DMS153 (cell line): Measurements from ENCODE around the gene MTG2.

Experiments used
- DNase-seq: peaks from one replicate; lab custom pipeline; 2025; lab: John Stamatoyannopoulos, UW

The MTG2 gene

GRCh38 chr20:62162765-62163484, 19.9 kb upstream of the MTG2 start:
- no peak for DNase-seq

- DNase-seq: no peak
Observed at GRCh38 chr20:62163485-62163865, 19.4 kb upstream of the MTG2 start.

GRCh38 chr20:62163986-62164762, 18.7 kb upstream of the MTG2 start:
- no peak for DNase-seq

DNA sequence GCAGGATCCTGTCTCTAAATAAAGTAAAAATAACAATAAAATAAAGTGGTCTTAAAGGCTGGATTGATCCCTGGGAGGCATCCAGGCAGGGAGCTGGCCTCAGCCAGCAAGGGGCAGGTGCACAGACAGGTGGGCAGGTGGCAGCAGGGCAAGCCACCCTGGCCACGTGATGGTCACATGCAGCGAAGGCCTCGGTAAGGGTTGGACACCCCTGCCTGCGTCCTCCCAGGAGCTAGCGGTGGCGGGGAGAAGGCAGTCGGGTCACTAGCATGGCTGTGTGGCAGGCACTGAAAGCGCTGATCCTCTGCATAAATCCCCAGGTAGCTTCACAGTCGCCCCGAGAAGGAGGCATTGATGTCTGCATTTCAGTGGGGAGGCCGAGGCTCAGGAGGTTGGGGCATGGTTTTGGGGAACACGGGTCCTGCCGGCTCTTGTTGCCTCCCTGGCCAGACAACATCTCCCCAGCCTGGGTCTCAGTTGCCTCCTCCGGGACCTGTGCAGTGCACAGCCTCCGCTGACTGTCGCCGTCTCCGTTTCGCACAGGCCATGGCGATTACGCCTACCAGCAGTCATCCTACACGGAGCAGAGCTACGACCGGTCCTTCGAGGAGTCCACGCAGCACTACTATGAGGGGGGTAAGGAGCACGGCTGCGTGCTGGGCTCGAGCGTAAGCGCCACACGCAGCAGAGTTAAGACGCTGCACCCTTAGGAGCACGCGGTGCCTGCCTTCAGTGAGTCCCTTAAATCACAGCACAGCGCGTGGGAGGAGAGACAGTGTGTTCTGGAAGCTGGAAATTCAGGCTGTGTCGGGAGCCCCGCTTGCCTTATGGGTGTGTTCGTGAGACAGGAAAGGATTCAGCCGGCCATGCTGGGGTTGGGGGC, 17.7 kb upstream of the MTG2 start:
- DNase-seq: no peak

- DNase-seq: no peak
Observed at GRCh38 chr20:62165762-62166399, 16.9 kb upstream of the MTG2 start.

- no peak for DNase-seq
Observed at GRCh38 chr20:62167474-62167873, 15.4 kb upstream of the MTG2 start.

DNA sequence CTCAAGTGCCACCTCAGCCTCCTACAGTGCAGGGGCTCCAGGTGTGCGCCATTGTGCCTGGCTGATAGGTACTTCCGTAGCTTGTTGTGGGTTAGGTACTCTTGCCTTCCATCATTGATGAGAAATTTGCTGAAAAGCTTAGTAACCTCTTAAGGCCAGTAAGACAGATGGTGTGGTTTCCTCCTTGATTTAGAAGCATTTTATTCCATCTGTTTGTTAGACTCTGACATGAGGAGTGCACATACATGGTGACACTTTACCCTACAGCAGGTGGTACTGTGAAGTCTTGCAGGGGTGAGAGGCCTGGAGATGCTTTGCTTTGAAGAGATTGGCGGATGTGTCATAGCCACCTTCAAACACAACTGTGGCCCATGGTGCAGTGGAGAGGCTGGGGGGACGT, 14.8 kb upstream of the MTG2 start:
- DNase-seq: no peak

DNA sequence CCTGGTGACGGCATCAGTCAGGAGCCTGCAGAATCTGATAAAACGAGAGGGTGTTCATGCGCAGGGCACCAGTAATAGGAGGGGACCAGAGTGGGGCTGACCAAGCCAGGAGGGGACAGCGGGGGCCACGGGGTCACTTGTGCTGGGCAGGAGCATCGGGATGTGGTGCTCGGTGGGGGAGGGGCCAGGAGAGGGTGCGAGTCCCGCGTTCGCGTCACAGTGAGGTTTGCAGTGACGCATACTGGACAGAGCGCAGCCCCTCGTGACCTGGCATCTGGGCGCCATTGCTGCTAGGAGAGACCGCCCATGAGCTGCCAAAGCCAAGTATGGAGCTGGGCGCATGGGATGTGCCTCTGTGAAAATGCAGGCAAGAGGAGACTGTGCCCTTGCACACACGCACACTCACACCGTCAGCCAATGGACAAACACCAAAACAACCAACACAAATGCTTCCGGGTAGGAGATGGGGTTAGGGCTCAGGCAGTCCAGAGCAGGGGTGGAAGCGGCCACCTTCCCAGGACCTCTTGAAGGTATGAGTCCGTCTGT, 13.9 kb upstream of the MTG2 start:
- DNase-seq: no peak

DNA sequence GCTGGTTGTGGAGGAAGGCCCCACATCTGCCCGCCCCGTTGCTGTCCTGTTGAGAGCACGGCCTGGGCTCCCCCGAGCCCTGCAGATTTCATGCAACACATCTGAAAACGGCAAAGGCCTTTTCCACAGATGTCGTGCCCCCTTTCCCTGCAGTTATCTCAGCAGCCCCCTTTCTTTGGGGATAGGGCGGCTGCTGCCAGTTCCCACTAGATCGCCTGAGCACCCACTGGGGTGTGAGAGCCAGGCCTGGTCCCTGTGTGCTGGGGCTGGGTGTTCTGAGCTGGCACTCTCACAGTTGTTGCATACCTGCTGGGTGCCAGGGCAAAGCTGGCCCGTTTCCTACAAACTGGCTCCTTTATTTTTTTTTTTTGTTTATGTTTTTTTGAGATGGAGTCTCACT, 12.3 kb upstream of the MTG2 start:
- DNase-seq: no peak

DNA sequence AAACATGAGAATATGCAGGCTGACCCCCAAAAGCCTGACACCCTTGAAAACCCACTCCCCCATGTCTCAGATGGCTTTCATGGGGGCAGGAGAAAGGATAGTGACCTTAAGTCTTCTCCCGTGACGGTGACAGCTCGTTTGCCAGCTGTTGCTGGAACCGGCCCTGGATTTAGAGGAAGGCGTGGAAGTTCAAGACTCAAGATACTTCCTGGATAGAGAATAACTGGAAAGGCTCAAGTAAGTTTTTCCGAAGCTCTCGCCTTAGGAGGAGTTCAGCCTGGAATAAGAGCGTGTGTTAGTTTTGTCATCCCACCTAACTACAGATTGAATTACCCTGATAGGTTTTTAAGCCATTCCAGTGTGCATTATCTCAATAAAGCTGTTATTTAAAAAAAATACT, 11.6 kb upstream of the MTG2 start:
- no peak for DNase-seq

DNA sequence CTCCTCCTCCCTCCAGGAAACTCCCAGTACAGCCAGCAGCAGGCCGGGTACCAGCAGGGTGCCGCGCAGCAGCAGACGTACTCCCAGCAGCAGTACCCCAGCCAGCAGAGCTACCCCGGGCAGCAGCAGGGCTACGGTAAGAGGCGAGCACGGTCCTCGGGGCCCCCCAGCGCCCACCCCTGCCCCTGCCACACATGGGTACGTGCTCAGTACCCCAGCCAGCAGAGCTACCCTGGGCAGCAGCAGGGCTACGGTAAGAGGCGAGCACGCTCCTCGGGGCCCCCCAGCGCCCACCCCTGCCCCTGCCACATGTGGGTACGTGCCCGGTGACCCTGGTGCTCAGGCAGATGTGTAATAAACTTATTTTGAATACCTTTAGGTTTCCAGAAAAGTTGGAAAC, 10.2 kb upstream of the MTG2 start:
- no peak for DNase-seq

DNA sequence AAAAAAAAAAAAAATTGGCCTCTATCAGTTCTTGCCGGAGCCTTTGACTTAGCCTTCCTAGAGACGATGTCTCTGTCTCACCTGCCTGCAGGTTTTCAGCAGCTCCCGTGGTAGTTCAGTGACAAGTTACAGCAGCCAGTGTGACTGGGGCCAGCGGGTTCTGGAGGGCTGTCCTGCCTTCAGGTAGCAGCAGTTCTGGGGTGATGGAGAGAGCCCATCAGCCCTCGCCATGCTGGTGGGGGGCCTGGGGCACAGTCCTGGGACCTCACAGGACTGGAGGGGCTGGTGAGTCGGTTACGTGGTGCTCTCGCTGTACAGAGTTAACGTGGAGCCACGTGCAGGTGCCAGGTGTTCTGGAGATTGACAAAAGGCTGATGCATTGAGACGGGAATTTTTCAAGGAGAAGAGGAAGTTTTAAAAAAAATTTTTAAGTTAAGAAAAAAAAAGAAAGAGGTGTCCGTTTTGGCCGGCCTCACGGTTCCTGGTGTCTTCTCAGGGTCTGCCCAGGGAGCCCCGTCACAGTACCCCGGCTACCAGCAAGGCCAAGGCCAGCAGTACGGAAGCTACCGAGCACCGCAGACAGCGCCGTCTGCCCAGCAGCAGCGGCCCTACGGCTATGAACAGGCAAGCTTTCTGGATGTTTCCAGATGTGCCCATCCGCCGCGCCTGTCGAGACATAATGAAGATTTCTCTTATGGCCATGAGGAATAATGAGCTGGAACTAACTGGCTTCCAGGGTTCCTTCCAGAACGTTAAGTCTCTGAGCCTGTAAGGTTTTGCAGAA, 8.6 kb upstream of the MTG2 start:
- no peak for DNase-seq

- no peak for DNase-seq
Observed at GRCh38 chr20:62174870-62175624, 7.8 kb upstream of the MTG2 start.

DNA sequence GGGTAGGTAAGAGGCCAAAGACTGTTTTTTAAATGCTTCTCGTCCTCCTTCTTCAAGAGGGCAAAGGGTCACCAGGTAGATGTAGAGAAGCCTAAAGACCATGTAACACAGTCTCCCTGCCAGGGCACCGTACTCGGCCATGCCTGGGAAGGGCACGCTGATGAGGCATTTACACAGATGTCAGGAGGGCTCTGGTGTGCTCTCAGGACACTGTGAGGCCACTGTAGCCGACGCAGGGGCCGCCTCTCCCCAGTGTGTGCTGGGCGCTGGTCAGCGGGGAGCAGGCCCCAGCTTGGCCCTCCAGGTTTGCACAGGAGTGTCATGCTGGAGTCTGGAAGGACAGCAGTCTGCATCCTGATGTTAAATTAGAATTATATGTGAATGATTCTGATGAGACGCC, 7.1 kb upstream of the MTG2 start:
- no peak for DNase-seq

DNA sequence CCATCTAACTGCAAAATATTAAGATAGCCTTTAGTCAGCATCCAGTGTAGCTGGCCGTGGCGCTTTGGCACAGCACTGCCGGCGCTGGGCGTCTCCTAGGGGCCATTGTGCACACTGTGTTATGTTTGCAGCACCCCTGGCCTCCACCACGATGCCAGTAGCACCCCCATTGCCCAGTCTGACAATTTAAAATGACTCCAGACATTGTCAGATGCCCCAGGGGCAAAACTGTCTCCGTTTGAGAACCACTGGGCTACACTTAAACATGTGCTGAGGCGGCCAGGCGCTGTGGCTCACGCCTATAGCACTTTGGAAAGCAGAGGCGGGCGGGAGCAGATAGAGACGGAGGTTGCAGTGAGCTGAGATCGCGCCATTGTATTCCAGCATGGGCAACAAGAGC, 6.0 kb upstream of the MTG2 start:
- DNase-seq: no peak

GRCh38 chr20:62177307-62177706, 5.5 kb upstream of the MTG2 start:
- no peak for DNase-seq

DNA sequence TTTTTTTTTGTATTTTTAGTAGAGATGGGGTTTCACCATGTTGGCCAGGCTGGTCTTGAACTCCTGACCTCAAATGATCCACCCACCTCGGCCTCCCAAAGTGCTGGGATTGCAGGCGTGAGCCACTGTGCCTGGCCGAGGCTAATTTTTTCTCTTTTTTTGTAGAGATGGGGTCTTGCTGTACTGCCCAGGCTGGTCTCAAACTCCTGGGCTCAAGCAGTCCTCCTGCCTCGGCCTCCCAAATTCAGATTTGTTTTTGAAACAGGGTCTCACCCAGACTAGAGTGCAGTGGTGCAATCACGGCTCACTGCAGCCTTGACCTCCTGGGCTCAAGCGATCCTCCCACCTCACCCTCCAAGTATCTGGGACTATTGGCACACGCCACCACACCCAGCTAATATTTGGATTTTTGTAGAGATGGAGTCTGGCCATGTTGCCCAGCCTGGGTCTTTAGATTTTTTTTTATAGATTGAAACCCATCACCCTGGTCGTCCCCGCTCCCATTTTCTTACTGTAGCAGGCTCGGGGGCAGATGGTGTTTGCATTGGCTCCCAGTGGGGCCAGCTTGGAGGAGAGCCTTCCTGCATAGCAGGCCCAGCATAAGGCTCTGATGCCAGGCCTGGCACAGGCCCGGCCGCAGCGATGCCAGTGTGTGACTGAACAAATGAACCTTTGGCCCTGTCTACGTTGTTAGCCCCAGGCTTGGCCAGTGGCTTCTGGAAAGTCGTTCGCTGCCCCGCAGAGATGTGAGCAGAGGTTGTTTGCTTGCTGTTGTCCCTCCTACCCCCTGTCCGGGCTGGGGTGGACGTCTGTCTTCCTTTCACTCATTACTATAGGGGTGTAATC, 4.3 kb upstream of the MTG2 start:
- DNase-seq: no peak

GRCh38 chr20:62179162-62179504, 3.7 kb upstream of the MTG2 start:
- DNase-seq: no peak

DNA sequence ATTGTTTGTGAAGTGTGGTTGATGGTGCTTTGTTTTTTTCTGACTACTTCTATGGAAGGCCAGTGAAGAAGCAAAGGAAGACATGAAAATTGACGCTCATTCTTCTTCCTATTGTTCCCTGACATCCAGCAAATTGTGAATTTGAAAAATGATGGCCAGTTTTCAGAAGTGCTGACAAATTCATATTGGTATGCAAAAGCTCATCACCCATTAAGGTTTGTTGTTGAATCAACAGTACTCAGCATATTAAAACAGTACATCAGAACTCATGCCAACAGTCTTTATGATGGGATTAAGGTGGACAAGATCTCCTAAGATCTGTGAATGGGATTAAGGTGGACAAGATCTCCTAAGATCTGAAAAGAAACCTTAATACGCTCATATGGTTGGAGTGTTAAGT, 1.0 kb upstream of the MTG2 start:
- DNase-seq: no peak
